NCI-H226 (cell line): ENCODE data around the gene DIS3.
"Not testable (repeated sequence)": the region's sequence is repeated elsewhere in the genome, so short reads cannot be mapped to it uniquely, and the experiment has no call there.

Source experiments
- DNase-seq: peaks from one replicate; pipeline ENCODE4 v3.0.0-alpha.2; 2015

DIS3 gene

DNA sequence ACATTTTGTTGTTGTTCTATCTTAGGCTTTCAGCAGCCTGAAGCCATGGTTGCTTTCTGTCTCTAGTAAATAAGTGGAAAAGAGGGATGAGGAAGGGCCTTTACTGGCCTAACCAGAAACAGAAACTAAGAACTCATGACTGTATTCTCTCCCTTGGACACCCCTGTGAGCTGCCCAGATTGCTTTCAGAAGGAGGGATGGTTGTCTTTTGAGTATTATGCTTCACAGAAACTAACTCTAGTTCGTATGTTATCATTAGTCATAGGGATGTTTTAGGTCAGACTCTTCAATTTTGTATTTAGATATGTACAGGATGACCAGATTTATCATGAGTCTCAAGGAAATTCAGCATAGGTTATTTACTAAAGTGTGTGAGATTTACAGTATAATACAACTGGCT is 36.4 kb downstream of the DIS3 start:
- DNase-seq: no peak

DNA sequence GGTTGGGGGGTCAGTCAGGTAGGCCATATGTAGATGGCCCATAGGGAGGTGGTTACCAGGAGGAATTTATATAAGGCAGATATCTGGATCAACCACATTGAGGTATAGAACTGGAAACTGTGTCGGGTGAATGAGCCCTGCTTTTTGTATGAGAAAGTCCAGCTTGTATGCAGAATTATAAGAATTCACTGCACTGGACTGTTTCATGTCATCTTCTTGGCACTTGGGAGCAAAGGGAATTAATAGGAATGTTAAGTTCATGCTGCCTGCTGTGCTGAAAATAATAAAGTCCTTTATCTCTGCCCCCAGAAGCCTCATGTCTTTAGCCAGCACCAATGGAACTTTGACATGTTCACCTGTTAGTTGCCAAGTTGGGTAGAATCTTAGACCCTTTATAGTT is 41.7 kb downstream of the DIS3 start:
- no peak for DNase-seq

DNA sequence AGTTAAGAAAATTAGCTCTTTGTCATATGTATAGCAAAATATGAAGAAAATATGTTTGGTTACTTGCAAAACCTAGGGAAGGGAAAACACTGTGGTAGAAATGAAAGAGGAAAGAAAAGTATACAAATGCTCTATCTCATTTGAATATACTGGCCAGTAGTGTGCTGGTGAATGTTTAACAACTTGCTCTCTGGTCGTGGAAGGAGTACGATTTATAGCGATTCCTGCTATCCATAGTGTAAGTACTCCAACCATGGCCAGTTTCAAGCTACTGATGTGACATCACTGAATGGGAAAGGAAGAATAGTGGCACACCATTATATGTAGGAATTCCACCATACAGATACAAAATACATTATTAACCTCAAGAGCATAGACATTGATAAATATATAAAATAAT is 44.7 kb downstream of the DIS3 start:
- no peak for DNase-seq

DNA sequence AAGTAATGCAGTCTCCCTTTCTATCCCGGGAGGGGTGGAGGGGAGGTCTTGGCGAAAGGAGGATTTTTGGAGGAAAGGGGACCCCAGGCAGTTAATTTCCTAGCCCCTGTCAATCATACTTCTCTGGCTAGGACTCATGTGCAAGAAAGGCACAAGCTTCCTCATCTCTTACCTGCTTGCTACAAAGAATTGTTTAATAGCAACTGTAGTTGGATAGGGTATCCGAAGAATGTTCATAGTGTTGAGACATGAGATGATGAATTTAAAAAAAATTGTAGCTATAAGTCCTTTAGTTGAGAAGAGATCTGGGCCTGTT is 53.5 kb downstream of the DIS3 start:
- no peak for DNase-seq

DNA sequence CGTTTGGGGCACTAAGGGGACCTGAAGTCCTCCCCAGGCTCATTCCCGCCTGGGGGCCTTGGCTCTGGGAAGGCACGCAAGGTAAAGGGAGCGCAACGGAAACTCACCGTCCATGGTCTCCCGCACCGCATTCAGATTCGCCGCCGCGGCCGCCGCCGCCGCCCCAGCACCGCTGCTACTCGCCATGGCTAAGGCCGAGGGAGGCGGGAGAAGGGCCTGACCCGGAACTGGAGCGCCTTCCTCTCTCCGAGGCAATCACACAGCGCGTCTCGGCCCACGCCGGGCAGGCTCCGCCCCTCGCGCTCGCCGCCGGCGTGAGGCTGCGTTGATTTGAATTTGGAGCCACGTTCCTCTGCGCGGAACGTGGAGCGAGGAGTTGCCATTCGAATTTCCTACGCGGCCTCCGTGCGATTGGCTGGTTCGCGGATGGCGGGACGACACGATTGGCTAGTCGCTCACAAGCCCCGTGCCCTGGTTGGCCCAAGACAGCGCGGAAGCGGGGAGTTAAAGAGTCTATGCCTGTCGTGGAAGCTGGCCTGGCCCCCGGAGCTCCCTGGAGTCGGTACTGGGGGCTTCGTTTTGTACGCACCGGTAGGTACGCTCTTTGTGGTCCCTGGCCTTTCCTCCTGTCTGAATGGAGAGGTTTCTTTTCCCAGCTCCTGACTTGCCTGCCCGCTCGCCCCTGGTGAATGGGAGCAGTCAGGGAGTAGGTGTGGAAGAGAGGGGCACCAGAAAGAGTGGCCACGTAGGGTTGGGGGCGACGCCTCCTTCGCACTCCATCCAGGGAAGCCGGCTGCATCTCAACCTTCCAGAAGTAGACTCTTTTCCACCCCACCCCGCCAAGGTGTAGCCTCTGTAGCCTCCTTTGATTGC is 54.0 kb downstream of the DIS3 start, which contains the start of the genes BORA and MZT1:
TSS of gene BORA (plus strand) at position 507 of the 873 bp plus-strand sequence. CDS start 1,018 bp downstream, outside the sequence.
TSS of gene MZT1 (minus strand) at position 213 of the 873 bp plus-strand sequence. CDS start at position 186, 27 bp downstream.
- DNase-seq: peak; percentile 98

DNA sequence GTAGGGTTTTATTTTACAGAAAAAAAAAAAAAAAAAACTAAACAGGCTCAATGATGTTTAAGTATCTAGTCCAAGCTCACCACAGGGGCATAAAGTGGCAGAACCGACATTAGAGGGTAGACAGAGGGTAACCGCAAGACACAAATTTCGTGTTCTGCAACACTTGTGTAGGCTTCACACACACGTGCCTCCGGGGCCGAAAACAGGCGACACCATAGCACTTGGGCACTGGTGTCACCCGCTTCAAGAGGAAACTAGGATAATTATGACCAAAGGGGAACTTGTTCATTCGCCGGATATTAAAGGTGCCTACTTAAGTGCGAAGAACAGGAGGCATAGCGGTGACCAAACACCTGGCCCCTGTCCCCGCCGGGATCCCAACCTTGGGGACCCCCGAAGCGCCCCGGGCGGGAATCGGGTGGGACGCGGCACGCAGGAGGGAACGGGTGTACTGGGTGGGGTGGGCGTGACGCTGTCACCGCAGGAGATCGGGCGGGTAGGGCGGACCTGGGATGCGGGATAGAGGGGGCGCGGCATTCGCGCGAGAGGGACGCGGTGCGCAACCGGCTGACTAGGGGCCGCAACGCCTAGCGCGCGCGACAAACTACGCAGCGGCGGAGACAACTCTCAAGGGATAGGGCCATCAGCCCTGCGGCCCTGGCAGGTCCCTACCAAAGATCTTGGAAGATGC is 54.8 kb downstream of the DIS3 start:
- no peak for DNase-seq

DNA sequence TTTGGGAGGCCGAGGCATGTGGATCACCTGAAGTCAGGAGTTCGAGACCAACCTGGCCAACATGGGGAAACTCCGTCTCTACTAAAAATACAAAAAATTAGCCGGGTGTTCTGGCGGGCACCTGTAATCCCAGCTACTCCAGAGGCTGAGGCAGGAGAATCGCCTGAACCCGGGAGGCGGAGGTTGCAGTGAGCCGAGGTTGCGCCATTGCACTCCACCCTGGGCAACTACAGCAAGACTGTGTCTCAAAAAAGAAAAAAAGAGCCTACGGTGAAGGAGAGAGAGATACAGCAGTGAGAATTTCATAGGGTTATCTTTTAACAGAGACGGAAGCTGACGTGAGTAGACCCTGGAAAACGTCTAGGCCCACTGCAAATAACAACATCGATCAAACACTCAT is 55.5 kb downstream of the DIS3 start:
- not testable (repeated sequence) for DNase-seq

DNA sequence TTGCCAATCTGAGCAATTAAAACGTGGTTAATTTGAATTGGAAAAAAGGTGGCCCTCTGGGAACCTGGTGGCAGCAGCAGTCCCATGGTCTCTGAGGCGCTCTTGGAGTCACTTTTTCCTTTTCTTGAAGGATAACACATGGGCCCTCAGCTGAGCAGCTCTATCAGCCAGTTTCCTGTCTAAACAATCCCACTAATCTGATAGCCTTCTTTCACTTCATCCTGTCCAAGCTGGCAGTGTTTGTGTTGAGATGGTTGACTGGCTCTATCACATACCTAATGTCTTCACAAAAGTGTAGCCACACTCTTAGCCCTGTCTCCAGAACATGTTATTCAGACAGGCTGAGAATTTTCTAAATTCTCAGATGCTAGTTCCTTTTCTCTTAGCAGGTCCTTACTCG is 64.9 kb downstream of the DIS3 start:
- DNase-seq: no peak
